Measurements from ENCODE around the gene ZNF766.

DNA sequence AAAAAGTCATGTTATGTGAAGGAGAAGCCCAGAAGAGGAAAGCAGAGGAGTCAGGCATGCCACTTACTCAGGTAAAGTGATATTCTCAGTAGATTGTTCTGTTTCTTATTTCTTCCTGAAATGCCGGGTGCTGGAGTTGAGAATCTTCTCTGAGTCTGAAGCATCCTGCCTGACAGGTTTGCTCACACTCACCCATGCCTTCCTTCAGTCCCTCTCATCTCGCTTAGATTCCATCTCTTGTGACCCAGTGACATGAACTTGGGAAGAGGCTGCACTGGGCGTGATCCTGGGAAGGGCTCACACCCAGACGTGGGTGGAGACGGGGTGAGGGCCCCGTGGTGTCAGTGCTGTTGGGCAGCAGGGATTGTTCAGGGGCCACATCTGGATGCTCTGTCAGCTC is 8.1 kb downstream of the ZNF766 start:
- TF ChIP-seq, protein P1, sequence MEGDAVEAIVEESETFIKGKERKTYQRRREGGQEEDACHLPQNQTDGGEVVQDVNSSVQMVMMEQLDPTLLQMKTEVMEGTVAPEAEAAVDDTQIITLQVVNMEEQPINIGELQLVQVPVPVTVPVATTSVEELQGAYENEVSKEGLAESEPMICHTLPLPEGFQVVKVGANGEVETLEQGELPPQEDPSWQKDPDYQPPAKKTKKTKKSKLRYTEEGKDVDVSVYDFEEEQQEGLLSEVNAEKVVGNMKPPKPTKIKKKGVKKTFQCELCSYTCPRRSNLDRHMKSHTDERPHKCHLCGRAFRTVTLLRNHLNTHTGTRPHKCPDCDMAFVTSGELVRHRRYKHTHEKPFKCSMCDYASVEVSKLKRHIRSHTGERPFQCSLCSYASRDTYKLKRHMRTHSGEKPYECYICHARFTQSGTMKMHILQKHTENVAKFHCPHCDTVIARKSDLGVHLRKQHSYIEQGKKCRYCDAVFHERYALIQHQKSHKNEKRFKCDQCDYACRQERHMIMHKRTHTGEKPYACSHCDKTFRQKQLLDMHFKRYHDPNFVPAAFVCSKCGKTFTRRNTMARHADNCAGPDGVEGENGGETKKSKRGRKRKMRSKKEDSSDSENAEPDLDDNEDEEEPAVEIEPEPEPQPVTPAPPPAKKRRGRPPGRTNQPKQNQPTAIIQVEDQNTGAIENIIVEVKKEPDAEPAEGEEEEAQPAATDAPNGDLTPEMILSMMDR (IDR thresholded peaks at IDR 0.05), result no peak
- no peak for TF ChIP-seq EP300 (IDR thresholded peaks at IDR 0.05; ENCODE audit: low read depth)
- TF ChIP-seq POLR2A (IDR thresholded peaks at IDR 0.05), result no peak
- no peak for TF ChIP-seq POLR2AphosphoS5 (IDR thresholded peaks at IDR 0.05)
